Ovary (tissue), 9 donors: Measurements from ENCODE around the gene IGDCC3. TPM values are rescaled to one million over a fixed set of nuclear protein-coding genes. Genes with fewer than 3 reads are reported as not detected.

Experiments
- DNase-seq, 5 donors: peaks; one replicate each; pipeline ENCODE4 v3.0.0-alpha.2; 2019 to 2020
- H3K27ac ChIP-seq, 2 donors: fragments of 200-600 bp; one replicate each; pipeline versions ENCODE4 v1.5.1 to v1.8.0; 2019 to 2022
- H3K27me3 ChIP-seq: fragments of 200-600 bp; one replicate; pipeline ENCODE4 v1.8.0; 2022
- H3K36me3 ChIP-seq: fragments of 200-600 bp; sonication (generic); one replicate; pipeline ENCODE4 v1.5.1; 2019
- H3K4me1 ChIP-seq: one replicate; pipeline ENCODE4 v1.8.1; 2013; ENCODE audit warnings: mild to moderate bottlenecking, moderate library complexity; ENCODE audit not compliant: insufficient read depth
- H3K4me3 ChIP-seq: fragments of 200-600 bp; sonication (generic); one replicate; pipeline ENCODE4 v1.5.1; 2017
- H3K9me3 ChIP-seq, 2 donors: fragments of 200-600 bp in 1 of 2; sonication (generic) in 1 of 2; one replicate each; pipeline versions ENCODE4 v1.5.1 to v1.8.1; 2013 to 2019; ENCODE audit warnings: mild to moderate bottlenecking in 1 of 2, moderate library complexity in 1 of 2
- EP300 ChIP-seq: sonication (generic); formaldehyde crosslinking; IDR thresholded peaks from one replicate; pipeline ENCODE4 v1.6.1; 2017; ENCODE audit warnings: antibody characterized with exemption
- POLR2A ChIP-seq: fragments of 450-650 bp; IDR thresholded peaks from one replicate; pipeline ENCODE4 v1.6.1; 2017; ENCODE audit warnings: antibody characterized with exemption, mild to moderate bottlenecking, moderate library complexity
- WGBS, 3 donors: extraction: QIAGEN DNeasy Blood & Tissue Kit in 1 of 3; methylation state at CpG; one replicate each; pipeline versions ENCODE4 v1.1.5 to v1.1.7; 2013 to 2017; 5-methylcytosine and 5-hydroxymethylcytosine counted together
- intact Hi-C, 4 donors: fragments of 100-400 bp; cut with DNase I; formaldehyde crosslinking; loops; one replicate each; pipeline versions ENCODE4 v1.11.0 to v1.15.1; 2022 to 2023
- polyA plus RNA-seq, 2 donors: library from polyadenylated mRNA; stranded (reverse); fragments of 200-250 nt in 1 of 2; fragments of 350-450 nt in 1 of 2; fragmentation: Illumina TruSeq in 1 of 2; extraction: RNeasy Lipid Tissue Mini Kit (QIAGEN cat#74804) in 1 of 2; gene quantifications; one replicate each; pipeline ENCODE4 v1.2.3, GENCODE V29; 2013 to 2014
- total RNA-seq, 7 donors: library from RNA; depleted of rRNA in 2 of 7; stranded (reverse); fragments of >200 nt in 2 of 7; fragmentation: NEBNext Ultra II Directional in 3 of 7; extraction: Animal tissue kit (Norgen Biotek cat#: 25700) in 3 of 7; gene quantifications; one replicate each; pipeline versions ENCODE4 v1.1.0 to v1.2.4, GENCODE V29; 2016 to 2023
- TF ChIP-seq, protein P1 (sequence below), 3 donors: fragments of 450-650 bp in 2 of 3; fragments of 200-600 bp in 1 of 3; IDR thresholded peaks; one replicate each; pipeline versions ENCODE4 v1.5.1 to v1.8.0; 2016 to 2022; ENCODE audit warnings: antibody characterized with exemption in 3 of 3, mild to moderate bottlenecking in 1 of 3
- donor health status: DM: no; HTN: no; CAD: no; lungs with moderate emphysema.
- donor health status: DM: no; HTN: no; CAD: no.
- donor health status: Bipolar disorder and iron deficiency.
- donor health status: DM: yes; HTN: yes; CAD: no.
- donor health status: DM: no; HTN: no; CAD: no.
- donor health status: DM: yes; HTN: yes; CAD: no.

IGDCC3 gene
- total and polyA plus RNA-seq, 9 donors = 0.11 to 1.8 (median 0.74) TPM

- no peak for DNase-seq
- Histone ChIP-seq H3K4me1 (no peaks in the 10 kb centered on the region), H3K9me3 (no peaks in the 10 kb centered on the region), H3K27me3 (no peaks in the 10 kb centered on the region), H3K36me3 (no peaks in the 10 kb centered on the region), H3K27ac (no peak overlapping the region), H3K4me3 (no peak overlapping the region)
- WGBS, 3 donors = 72 to 80% (median 72%) methylated on average over 2 of the region's 2 CpGs
- intact Hi-C loops = no loop called here
- TF ChIP-seq POLR2A = no peak
- TF ChIP-seq, protein P1, sequence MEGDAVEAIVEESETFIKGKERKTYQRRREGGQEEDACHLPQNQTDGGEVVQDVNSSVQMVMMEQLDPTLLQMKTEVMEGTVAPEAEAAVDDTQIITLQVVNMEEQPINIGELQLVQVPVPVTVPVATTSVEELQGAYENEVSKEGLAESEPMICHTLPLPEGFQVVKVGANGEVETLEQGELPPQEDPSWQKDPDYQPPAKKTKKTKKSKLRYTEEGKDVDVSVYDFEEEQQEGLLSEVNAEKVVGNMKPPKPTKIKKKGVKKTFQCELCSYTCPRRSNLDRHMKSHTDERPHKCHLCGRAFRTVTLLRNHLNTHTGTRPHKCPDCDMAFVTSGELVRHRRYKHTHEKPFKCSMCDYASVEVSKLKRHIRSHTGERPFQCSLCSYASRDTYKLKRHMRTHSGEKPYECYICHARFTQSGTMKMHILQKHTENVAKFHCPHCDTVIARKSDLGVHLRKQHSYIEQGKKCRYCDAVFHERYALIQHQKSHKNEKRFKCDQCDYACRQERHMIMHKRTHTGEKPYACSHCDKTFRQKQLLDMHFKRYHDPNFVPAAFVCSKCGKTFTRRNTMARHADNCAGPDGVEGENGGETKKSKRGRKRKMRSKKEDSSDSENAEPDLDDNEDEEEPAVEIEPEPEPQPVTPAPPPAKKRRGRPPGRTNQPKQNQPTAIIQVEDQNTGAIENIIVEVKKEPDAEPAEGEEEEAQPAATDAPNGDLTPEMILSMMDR (IDR thresholded peaks at IDR 0.05) = no peak
- TF ChIP-seq EP300 = no peak
Observed at GRCh38 chr15:65344914-65345275, 32.9 kb downstream of the IGDCC3 start.

GRCh38 chr15:65344214-65344913, 33.4 kb downstream of the IGDCC3 start:
- Histone ChIP-seq H3K27me3 (no peaks in the 10 kb centered on the region), H3K9me3 (no peaks in the 10 kb centered on the region), H3K4me3 (no peak overlapping the region), H3K36me3 (no peaks in the 10 kb centered on the region), H3K4me1 (no peaks in the 10 kb centered on the region), H3K27ac (no peak overlapping the region)
- DNase-seq = no peak
- TF ChIP-seq EP300 (no peak), POLR2A (no peak)
- TF ChIP-seq, protein P1 (IDR thresholded peaks at IDR 0.05) = no peak
- intact Hi-C loops = no loop called here
- 87 to 90% (median 89%) methylated on average over 8 of the region's 8 CpGs for WGBS, 3 donors

- no peaks in the 10 kb centered on the region for H3K27me3 ChIP-seq
- 84 to 87% (median 86%) methylated on average over 10 of the region's 10 CpGs for WGBS, 3 donors
- intact Hi-C loops = no loop called here
- H3K4me1 ChIP-seq = no peaks in the 10 kb centered on the region
- no peaks in the 10 kb centered on the region for H3K9me3 ChIP-seq
- no peak for TF ChIP-seq POLR2A
- TF ChIP-seq EP300 = no peak
- TF ChIP-seq, protein P1 (IDR thresholded peaks at IDR 0.05) = no peak
- no peak overlapping the region for H3K4me3 ChIP-seq
- DNase-seq = no peak
- H3K36me3 ChIP-seq = no peaks in the 10 kb centered on the region
- H3K27ac ChIP-seq = no peak overlapping the region
Observed at GRCh38 chr15:65343374-65343981, 34.3 kb downstream of the IGDCC3 start.

DNA sequence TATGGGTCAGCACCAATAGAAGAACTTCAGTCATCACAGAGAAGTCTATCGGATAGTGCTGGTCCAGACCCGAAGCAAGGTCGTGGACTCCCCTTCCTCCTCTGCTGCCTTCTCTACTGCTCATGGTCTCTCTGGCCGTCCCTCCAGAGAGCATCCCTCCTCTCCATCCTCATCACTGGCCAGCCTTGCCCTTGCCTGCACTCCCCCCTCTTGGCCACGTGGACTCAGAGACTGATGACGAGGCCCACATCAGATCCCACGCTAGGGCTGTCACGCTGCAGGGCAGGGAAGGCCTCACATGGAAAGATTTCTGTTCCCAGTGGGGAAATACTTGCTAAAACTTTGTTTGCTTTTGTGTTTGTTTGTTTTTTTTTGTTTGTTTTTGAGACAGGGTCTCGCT, 35.3 kb downstream of the IGDCC3 start:
- Histone ChIP-seq H3K27ac (no peak overlapping the region), H3K4me1 (no peaks in the 10 kb centered on the region), H3K9me3 (no peaks in the 10 kb centered on the region), H3K36me3 (no peaks in the 10 kb centered on the region), H3K27me3 (no peaks in the 10 kb centered on the region), H3K4me3 (no peak overlapping the region)
- intact Hi-C loops = no loop called here
- WGBS, 3 donors = 88 to 92% (median 90%) methylated on average over 9 of the region's 9 CpGs
- no peak for DNase-seq
- TF ChIP-seq POLR2A (no peak), EP300 (no peak)
- TF ChIP-seq, protein P1 (IDR thresholded peaks at IDR 0.05) = no peak
